AG09309 (cell line): ENCODE measurements around the gene WFDC11.

ENCODE experiments used
- DNase-seq: peaks from one replicate; pipeline ENCODE4 v3.0.0-alpha.2; 2010; ENCODE audit warnings: low read depth
- H3K4me3 ChIP-seq: 2 replicates; pipeline ENCODE4 v1.5.1; 2011; ENCODE audit warnings: mild to moderate bottlenecking, low read depth, low read length, moderate library complexity; ENCODE audit not compliant: control insufficient read depth
- TF ChIP-seq, protein P1 (sequence below): IDR thresholded peaks from 2 replicates; pipeline ENCODE4 v1.5.1; 2011; ENCODE audit warnings: mild to moderate bottlenecking, low read depth, low read length, inconsistent platforms; ENCODE audit not compliant: insufficient read depth, control insufficient read depth; ENCODE audit errors: missing control alignments

WFDC11 gene

GRCh38 chr20:45639687-45640086 is 30.4 kb downstream of the WFDC11 start:
- TF ChIP-seq, protein P1, sequence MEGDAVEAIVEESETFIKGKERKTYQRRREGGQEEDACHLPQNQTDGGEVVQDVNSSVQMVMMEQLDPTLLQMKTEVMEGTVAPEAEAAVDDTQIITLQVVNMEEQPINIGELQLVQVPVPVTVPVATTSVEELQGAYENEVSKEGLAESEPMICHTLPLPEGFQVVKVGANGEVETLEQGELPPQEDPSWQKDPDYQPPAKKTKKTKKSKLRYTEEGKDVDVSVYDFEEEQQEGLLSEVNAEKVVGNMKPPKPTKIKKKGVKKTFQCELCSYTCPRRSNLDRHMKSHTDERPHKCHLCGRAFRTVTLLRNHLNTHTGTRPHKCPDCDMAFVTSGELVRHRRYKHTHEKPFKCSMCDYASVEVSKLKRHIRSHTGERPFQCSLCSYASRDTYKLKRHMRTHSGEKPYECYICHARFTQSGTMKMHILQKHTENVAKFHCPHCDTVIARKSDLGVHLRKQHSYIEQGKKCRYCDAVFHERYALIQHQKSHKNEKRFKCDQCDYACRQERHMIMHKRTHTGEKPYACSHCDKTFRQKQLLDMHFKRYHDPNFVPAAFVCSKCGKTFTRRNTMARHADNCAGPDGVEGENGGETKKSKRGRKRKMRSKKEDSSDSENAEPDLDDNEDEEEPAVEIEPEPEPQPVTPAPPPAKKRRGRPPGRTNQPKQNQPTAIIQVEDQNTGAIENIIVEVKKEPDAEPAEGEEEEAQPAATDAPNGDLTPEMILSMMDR = no peak
- no peak overlapping the region for H3K4me3 ChIP-seq
- no peak for DNase-seq

DNA sequence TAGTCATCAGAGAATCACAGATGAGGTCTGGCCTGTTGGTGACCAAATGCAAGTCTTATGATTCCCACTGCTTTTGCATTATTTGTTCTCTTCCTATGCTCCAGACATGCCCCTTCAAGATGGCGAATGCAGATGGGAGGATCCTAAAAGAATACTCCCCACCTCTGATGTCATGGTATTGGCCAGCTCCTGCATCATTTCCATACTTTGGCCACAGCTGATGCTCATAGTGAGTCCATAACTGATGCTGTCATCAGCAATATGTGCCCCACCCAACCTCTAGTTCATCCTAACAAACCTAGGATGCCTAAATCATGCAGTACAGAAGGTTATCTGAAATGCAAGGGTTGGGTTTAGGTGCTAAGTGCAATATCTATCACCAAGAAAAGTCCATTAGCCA is 33.5 kb downstream of the WFDC11 start:
- TF ChIP-seq, protein P1 = no peak
- no peak overlapping the region for H3K4me3 ChIP-seq
- no peak for DNase-seq

- H3K4me3 ChIP-seq = no peak within 1 kb of the TSS
- no peak for DNase-seq
- TF ChIP-seq, protein P1 = no peak
Observed at GRCh38 chr20:45631184-45631583, 38.9 kb downstream of the WFDC11 start, which contains the start of gene WFDC9. WFDC9 (minus strand) TSS chr20:45631284; CDS start chr20:45610181, 21,103 bp downstream.

- TF ChIP-seq, protein P1 = no peak
- no peak overlapping the region for H3K4me3 ChIP-seq
Observed at GRCh38 chr20:45630371-45630770, 39.7 kb downstream of the WFDC11 start.

GRCh38 chr20:45629496-45630100 is 40.4 kb downstream of the WFDC11 start, which contains the start of gene WFDC10A:
WFDC10A (plus strand) TSS chr20:45629739; CDS start chr20:45629814, 75 bp downstream.
- H3K4me3 ChIP-seq = no peak within 1 kb of the TSS
- TF ChIP-seq, protein P1 = peak; percentile 78
- DNase-seq = no peak

More at GRCh38 chr20:45630371-45630770, 39.7 kb downstream of the WFDC11 start:
- no peak for DNase-seq

GRCh38 chr20:45626540-45626939 is 43.5 kb downstream of the WFDC11 start:
- no peak overlapping the region for H3K4me3 ChIP-seq
- DNase-seq = no peak
- TF ChIP-seq, protein P1 = no peak
